Epithelial cell of proximal tubule (primary cell): ENCODE data around the gene MBLAC1. TPM values are rescaled to one million over a fixed set of nuclear protein-coding genes. Genes with fewer than 3 reads are reported as not detected.
"Not testable (repeated sequence)": the region's sequence is repeated elsewhere in the genome, so short reads cannot be mapped to it uniquely, and the experiment has no call there.

Source experiments
- DNase-seq: peaks from one replicate; pipeline ENCODE4 v3.0.0-alpha.2; 2011; ENCODE audit warnings: low read depth
- H3K4me3 ChIP-seq: 2 replicates; pipeline ENCODE4 v1.5.1; 2011; ENCODE audit warnings: low read depth, mild to moderate bottlenecking, low read length
- CTCF ChIP-seq: conservative IDR thresholded peaks from 2 replicates; pipeline ENCODE4 v1.5.1; 2012; ENCODE audit warnings: low read depth, mild to moderate bottlenecking, low read length
- total RNA-seq: library from RNA; depleted of rRNA; stranded (reverse); fragments of >200 nt; gene quantifications from 2 replicates; pipeline ENCODE4 v1.2.3, GENCODE V29; 2015

The MBLAC1 gene
- total RNA-seq, 1 donor from 2014 or later: 2.6 TPM

- no peak overlapping the region for H3K4me3 ChIP-seq
- no peak for DNase-seq
- no peak for TF ChIP-seq CTCF
Measured at GRCh38 chr7:100132126-100132525, 5.4 kb downstream of the MBLAC1 start.

DNA sequence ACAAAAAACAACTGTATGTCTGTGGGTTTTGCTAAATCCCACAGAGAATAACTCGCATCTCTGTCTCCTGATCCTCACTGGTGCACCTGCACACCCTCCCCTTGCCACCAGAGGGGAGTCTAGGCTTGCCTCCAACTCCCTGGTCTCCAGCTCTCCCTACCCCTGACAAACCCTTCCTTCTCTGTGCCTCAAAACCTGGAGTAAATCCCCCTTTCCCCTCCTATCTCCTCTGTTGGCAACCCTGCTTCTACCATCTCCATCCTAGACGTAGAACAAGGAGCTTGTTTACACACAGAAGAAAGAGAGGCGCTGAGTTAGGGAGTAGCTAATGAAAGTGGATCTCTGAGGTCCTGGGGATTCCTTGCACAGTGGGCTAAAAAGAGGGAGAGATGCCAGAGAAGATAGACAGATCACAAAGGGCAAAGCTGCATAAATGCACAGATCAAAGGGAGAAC lies 6.0 kb downstream of the MBLAC1 start:
- no peak for DNase-seq
- no peak overlapping the region for H3K4me3 ChIP-seq
- TF ChIP-seq CTCF: peak; percentile 97

DNA sequence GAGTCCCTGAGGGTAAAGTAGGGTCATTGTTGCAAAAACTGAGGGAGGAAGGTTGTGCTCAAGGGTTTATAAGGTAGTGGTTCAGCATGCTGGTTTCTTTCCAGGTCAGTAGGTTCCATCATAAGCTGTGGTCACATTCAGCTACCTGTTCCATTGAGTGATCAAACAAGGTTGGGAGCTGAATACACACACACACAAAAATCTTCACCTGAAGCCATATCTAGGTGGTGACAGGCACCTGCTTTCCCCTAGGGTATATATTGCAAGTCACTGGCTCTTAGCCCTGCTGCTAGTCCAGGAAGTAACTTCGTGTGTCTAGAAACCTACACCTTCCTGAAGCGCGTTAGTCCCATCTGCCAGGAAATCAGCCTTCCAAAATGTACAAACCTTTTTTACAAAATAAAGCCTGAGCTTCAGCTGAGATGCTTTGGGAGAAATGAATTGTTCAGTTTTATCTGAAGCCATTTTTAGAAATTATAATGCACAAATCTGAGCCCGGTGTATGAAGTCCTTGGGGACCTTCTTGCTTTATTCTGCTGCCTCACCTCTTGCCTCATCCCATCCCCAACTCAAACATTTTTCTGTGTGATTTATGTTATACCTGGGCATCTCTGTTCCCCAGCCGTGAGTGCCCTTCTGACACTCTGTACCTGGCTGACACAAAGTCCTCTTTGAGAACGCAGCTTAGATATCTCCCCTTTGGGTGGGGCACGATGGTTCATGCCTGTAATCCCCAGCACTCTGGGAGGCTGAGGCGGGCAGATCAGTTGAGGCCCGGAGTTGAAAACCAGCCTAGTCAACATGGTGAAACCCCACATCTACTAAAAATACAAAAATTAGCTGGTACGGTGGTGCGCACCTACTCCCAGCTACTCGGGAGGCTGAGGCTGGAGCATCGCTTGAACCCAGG lies 11.3 kb downstream of the MBLAC1 start:
- no peak for TF ChIP-seq CTCF
- DNase-seq: no peak
- no peak overlapping the region for H3K4me3 ChIP-seq

GRCh38 chr7:100141555-100141949 lies 14.8 kb downstream of the MBLAC1 start:
- DNase-seq: no peak
- no peak overlapping the region for H3K4me3 ChIP-seq
- TF ChIP-seq CTCF: no peak

DNA sequence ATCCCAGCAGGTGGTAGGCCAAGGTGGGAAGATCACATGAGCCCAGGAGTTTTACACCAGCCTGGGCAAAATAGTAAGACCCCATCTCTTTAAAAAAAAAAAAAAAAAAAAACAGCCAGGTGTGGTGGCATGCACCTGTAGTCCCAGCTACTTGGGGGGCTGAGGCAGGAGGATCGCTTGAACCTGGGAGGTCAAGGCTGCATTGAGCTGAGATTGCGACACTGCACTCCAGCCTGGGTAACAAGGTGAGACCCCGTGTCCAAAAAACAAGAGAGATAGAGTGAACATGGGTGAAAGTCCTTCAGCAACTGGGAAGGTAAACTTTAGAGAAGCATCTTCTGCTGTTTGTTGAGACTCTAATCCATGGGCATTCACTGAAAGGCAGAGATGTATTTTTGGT lies 15.7 kb downstream of the MBLAC1 start:
- no peak for TF ChIP-seq CTCF
- H3K4me3 ChIP-seq: no peak overlapping the region
- DNase-seq: no peak

DNA sequence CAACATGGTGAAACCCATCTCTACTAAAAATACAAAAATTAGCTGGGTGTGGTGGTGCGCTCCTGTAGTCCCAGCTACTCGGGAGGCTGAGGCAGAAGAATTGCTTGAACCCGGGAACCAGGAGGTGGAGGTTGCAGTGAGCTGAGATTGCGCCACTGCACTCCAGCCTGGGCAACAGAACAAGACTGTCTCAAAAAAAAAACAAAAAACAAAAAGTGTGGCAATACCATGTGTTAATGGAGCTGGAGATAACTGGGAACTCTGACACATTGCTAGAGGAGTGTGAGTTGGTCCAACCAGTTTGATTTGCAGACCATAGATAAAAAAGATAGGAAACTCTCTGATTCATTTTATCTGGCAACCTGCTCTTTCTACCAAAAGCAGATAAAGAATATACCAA lies 19.6 kb downstream of the MBLAC1 start:
- DNase-seq, H3K4me3 ChIP-seq: not testable (repeated sequence)

- H3K4me3 ChIP-seq: no peak overlapping the region
- TF ChIP-seq CTCF: no peak
- DNase-seq: no peak
Measured at GRCh38 chr7:100147278-100147677, 20.5 kb downstream of the MBLAC1 start.
